GM19438 (cell line): ENCODE results near the gene SBF1.
"Not testable (repeated sequence)": the region's sequence is repeated elsewhere in the genome, so short reads cannot be mapped to it uniquely, and the experiment has no call there.

Experiments used
- ATAC-seq: cut with Tn5 transposase; IDR thresholded peaks from one replicate; pipeline ENCODE4 v1.9.1; 2021; ENCODE audit warnings: low read depth; ENCODE audit not compliant: unreplicated experiment

SBF1 gene

GRCh38 chr22:50435291-50436014 is 39.4 kb downstream of the SBF1 start:
- ATAC-seq = no peak

DNA sequence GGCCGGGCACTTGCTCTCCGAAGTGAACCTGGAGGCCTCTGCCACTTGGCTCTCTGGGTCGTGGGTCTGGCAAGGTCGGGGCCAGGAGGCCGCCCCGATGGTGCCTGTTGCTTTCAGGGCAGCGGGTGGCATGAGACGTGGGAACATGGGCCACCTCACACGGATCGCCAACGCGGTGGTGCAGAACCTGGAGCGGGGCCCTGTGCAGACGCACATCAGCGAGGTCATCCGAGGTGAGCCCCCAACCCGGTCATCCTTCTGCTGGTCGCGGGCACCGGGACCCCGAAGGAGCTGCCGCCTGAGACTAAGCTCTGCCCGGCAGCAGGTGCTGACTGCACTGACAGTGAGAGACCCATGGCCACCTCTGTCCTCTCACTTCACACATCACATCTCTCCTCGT is 40.0 kb downstream of the SBF1 start:
- ATAC-seq = no peak

DNA sequence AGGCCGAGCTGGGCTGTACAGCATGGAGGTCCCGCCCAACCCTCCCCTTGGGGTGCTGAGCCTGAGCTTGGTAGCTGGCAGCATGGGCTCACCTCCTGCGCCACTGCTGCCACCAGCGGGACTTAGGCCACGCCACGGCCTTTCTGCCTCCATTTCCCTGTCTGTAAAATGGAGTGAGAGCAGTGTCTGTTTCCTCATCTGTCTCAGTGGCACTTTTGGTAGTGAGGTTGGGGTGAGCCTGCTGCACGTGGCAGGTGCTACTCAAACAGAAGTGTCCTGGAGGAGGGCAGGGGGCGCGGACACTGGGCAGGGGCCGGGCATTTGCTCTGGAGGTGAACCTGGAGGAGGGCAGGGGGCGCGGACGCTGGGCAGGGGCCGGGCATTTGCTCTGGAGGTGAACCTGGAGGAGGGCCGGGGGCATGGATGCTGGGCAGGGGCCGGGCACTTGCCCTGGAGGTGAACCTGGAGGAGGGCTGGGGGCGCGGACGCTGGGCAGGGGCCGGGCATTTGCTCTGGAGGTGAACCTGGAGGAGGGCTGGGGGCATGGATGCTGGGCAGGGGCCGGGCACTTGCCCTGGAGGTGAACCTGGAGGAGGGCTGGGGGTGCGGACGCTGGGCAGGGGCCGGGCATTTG is 41.8 kb downstream of the SBF1 start:
- ATAC-seq = not testable (repeated sequence)

GRCh38 chr22:50432131-50432876 is 42.5 kb downstream of the SBF1 start:
- ATAC-seq = no peak

DNA sequence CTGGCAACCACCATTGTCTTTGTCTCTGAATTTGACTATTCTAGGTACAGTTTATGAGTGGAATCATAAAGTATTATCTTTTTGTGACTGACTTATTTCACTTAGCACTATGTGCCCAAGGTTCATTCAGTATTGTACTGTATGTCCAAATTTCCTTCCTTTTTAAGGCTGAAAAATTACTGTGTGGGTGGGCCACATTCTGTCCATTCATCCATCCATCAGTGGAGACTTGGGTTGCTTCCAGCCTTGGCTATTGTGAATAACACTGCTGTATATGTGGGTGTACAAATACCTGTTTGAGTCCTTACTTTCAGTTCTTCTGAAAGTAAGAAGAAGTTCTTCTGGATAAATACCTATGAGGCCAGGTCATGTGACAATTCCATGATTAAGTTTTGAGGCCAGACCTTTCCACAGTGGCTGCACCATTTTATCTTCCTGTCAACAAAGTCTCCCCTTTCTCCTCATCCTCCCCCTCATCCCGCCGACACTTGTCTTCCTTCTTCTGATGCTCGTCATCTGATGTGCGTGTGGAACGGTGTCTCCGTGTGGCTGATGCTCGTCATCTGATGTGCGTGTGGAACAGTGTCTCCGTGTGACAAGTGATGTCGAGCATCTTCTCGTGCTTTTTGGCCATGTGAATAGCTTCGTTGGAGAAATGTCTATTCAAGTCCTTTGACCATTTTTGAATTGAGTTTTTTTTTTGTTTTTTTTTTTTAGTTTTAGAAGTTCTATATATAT is 49.5 kb downstream of the SBF1 start:
- ATAC-seq = no peak

GRCh38 chr22:50423956-50424355 is 50.9 kb downstream of the SBF1 start:
- no peak for ATAC-seq

GRCh38 chr22:50422961-50423815 is 51.6 kb downstream of the SBF1 start:
- no peak for ATAC-seq

GRCh38 chr22:50422046-50422445 is 52.8 kb downstream of the SBF1 start:
- no peak for ATAC-seq

GRCh38 chr22:50420581-50420980 is 54.3 kb downstream of the SBF1 start:
- no peak for ATAC-seq

DNA sequence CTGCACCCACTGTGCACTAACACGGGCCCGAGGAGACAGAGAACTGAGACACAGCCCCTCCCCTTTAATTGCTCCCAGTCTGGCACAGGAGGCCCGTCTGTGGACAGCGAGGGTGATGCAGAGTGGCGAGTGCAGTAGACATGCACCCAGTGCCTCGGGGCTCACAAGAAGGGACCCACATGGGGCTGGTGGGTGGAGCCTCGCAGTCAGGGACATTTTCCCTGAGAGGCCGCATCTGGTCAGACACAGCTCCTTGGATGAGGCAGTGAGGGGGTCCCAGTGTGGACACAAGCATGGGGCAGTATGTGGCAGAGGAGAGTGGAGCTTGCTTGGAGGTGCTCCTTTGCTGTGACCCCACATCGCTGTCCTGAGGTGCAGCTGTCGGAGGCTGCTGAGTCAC is 54.8 kb downstream of the SBF1 start:
- no peak for ATAC-seq

GRCh38 chr22:50419116-50419515 is 55.7 kb downstream of the SBF1 start:
- no peak for ATAC-seq

- ATAC-seq = no peak
These were observed 56.2 kb downstream of the SBF1 start for GRCh38 chr22:50418624-50419023.

GRCh38 chr22:50417411-50418210 is 57.2 kb downstream of the SBF1 start:
- ATAC-seq = no peak

GRCh38 chr22:50416996-50417395 is 57.8 kb downstream of the SBF1 start:
- no peak for ATAC-seq

GRCh38 chr22:50415426-50415825 is 59.4 kb downstream of the SBF1 start:
- ATAC-seq = no peak

DNA sequence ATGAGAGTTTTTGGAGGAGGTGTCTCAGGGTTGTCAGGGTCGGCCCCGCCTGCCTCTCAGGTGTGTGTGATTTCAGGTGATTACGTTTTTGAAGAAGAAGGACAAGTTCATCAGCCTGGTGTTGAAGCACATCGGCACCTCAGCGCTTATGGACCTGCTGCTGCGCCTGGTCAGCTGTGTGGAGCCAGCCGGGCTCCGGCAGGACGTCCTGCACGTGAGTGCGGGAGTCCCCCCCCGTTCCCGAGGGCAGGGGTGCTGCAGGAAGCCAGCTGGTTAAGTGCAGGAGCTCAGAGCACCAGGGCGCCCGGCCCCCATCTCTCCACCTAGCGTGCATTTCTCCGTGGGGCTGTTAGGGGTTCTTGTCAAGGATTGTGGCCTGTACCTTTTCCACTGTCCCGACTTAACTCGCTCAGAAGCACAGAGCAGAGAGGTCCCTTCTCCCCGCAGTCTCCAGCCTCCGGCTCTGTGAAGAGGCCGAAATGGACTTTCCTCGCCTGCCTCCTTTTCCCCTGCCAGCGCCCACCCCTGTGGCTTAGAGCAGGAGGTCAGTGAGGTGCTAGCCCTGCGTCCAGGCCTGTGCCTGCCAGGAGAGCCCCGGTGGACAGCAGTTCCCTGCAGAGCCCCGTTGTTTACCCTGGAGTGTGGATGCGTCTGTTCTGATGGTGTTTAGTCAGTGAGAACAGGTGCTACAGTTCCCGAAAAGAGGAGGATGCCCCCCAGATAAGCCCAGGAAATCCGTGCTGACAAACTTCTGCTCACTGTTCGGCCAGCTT is 60.2 kb downstream of the SBF1 start:
- no peak for ATAC-seq

DNA sequence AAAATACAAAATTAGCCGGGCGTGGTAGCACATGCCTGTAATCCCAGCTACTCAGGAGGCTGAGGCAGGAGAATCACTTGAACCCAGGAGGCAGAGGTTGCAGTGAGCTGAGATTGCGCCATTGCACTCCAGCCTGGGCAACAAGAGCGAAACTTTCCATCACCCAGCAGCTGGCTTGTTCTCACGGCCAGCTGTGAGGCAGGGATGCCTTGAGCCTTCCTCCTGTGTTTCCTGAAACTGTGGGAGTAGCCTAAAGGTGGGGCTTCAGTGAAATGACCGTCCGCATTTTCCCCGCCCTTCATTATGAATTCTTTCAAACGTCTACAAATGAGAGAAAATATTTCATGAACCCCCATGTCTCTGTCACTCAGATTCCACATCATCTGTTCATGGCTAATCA is 65.9 kb downstream of the SBF1 start:
- ATAC-seq = not testable (repeated sequence)

DNA sequence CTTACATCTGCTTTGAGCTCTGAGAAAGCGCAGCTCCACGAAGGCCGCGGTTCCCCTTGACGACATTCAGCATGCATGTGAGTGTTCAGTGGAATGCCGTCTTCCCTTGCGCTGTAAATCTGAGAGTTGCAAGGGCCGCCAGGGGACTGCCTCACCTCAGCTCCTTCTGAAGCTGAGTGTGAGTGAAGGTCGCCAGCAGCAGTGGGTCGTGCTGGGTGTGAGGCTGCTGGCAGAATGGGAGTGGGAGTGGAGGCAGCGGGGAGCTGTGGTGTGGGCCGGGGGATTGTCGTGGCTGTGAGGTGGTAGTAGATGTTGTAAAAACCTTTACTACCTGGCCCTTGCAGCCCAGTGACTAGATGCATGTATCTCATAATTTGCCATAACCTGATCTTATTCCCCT is 66.5 kb downstream of the SBF1 start:
- no peak for ATAC-seq
